ENCODE results near the gene SLC35F3. TPM values are rescaled to one million over a fixed set of nuclear protein-coding genes. Genes with fewer than 3 reads are reported as not detected.
A peak's percentile ranks its signal among the peaks of the same experiment; 100 is the strongest.

Gene SLC35F3
- total RNA-seq, 2 donors from 2014 or later = 14.4 to 14.8 TPM

DNA sequence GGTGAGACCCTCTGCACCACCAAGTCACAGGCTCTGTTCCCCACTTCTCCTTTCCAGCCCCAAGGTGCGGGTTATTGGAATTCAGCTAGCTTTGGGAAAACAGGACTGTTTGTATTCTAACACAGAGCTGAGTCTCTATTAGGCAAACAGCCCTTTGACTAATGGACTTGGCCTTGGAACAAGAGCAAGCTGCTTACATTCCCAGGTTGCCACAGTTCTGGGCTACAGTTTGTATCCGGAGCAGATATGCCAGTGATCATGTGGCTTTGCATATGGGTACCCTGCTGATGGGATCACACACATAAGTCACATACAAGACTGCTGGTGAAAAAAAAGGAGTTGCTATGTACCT lies 358.3 kb downstream of the SLC35F3 start:
- Mint-ChIP-seq H3K4me1 (peaks cover 42% of the 10 kb centered on the region), H3K9me3 (peaks cover 11% of the 10 kb centered on the region), H3K27me3 (ENCODE audit: insufficient read depth) (no peaks in the 10 kb centered on the region), H3K4me3 (no peak overlapping the region), H3K36me3 (ENCODE audit: low read depth) (peaks cover 13% of the 10 kb centered on the region), H3K27ac (peak overlapping the region; percentile 42)
- DNase-seq = no peak
- H3K9me3 ChIP-seq (ENCODE audit: control insufficient read depth, low read length) = peaks cover 12% of the 10 kb centered on the region
- H3K27me3 ChIP-seq (ENCODE audit: control insufficient read depth, insufficient read depth, low read length, poor library complexity, severe bottlenecking) = no peaks in the 10 kb centered on the region
- H3K27ac ChIP-seq (ENCODE audit: low read depth, low read length) = no peak overlapping the region
- WGBS, 2 experiments (ENCODE audit: insufficient coverage in 1 of 2, insufficient read length in 1 of 2) = 89 to 90% methylated on average over 2 of the region's 2 CpGs
- H3K4me3 ChIP-seq (ENCODE audit: low read length) = no peak overlapping the region
- H3K36me3 ChIP-seq (ENCODE audit: control insufficient read depth, insufficient read depth, low read length) = peaks cover 1% of the 10 kb centered on the region
- no peak overlapping the region for H3K9ac ChIP-seq (ENCODE audit: extremely low read depth, low read length, poor library complexity, severe bottlenecking)
- TF ChIP-seq, protein P1, sequence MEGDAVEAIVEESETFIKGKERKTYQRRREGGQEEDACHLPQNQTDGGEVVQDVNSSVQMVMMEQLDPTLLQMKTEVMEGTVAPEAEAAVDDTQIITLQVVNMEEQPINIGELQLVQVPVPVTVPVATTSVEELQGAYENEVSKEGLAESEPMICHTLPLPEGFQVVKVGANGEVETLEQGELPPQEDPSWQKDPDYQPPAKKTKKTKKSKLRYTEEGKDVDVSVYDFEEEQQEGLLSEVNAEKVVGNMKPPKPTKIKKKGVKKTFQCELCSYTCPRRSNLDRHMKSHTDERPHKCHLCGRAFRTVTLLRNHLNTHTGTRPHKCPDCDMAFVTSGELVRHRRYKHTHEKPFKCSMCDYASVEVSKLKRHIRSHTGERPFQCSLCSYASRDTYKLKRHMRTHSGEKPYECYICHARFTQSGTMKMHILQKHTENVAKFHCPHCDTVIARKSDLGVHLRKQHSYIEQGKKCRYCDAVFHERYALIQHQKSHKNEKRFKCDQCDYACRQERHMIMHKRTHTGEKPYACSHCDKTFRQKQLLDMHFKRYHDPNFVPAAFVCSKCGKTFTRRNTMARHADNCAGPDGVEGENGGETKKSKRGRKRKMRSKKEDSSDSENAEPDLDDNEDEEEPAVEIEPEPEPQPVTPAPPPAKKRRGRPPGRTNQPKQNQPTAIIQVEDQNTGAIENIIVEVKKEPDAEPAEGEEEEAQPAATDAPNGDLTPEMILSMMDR (conservative IDR thresholded peaks at IDR 0.05) = no peak
- H3K4me1 ChIP-seq (ENCODE audit: control insufficient read depth, insufficient read depth, low read length) = peaks cover 12% of the 10 kb centered on the region

DNA sequence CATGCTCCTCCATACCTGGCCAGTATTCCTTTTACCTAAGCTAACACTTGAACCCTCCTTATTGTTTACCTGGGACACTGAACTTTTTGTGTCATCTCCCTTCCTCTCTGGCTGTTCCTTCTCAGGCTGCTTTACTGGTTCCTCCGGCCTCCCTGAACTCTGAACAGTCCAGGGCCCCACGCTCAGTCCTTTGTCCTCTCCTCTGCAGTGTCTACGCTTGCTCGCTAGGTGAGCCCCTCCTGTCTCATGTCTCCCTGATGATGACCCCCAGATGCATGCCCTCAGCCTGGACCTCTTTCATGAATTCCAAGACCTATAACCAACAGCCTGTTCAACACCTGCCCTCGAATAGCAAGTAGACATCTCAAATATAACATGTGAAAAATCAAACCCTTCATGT lies 360.4 kb downstream of the SLC35F3 start:
- DNase-seq = no peak
- H3K27ac ChIP-seq (ENCODE audit: low read depth, low read length) = no peak overlapping the region
- peaks cover 4% of the 10 kb centered on the region for H3K36me3 ChIP-seq (ENCODE audit: control insufficient read depth, insufficient read depth, low read length)
- no peak overlapping the region for H3K9ac ChIP-seq (ENCODE audit: extremely low read depth, low read length, poor library complexity, severe bottlenecking)
- TF ChIP-seq, protein P1 (conservative IDR thresholded peaks at IDR 0.05) = no peak
- H3K27me3 ChIP-seq (ENCODE audit: control insufficient read depth, insufficient read depth, low read length, poor library complexity, severe bottlenecking) = no peaks in the 10 kb centered on the region
- Mint-ChIP-seq H3K36me3 (ENCODE audit: low read depth) (peaks cover 20% of the 10 kb centered on the region), H3K27ac (no peak overlapping the region), H3K4me1 (peaks cover 42% of the 10 kb centered on the region), H3K27me3 (ENCODE audit: insufficient read depth) (no peaks in the 10 kb centered on the region), H3K9me3 (peaks cover 13% of the 10 kb centered on the region), H3K4me3 (no peak overlapping the region)
- H3K9me3 ChIP-seq (ENCODE audit: control insufficient read depth, low read length) = peaks cover 6% of the 10 kb centered on the region
- no peak overlapping the region for H3K4me3 ChIP-seq (ENCODE audit: low read length)
- 91 to 96% methylated on average over 5 of the region's 5 CpGs for WGBS, 2 experiments (ENCODE audit: insufficient coverage in 1 of 2, insufficient read length in 1 of 2)
- H3K4me1 ChIP-seq (ENCODE audit: control insufficient read depth, insufficient read depth, low read length) = peaks cover 12% of the 10 kb centered on the region

DNA sequence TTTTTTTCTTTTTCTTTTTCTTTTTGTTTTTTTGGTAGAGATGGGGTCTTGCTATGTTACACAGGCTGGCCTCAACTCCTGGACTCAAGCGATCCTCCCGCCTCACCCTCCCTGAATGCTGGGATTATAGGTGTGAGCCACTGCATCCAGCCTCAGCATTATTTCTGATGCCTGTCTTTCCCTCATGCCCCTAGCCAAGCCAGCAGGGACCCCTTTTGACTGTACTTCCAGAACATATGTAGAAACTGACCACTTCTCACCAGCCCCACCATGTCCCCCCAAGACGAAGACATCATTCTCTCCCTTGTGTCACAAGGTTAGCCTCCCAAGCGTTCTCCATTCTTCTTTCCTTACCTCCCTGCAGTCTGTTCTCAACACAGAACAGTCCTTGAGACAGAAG lies 360.8 kb downstream of the SLC35F3 start:
- peaks cover 12% of the 10 kb centered on the region for H3K4me1 ChIP-seq (ENCODE audit: control insufficient read depth, insufficient read depth, low read length)
- no peak overlapping the region for H3K4me3 ChIP-seq (ENCODE audit: low read length)
- H3K27me3 ChIP-seq (ENCODE audit: control insufficient read depth, insufficient read depth, low read length, poor library complexity, severe bottlenecking) = no peaks in the 10 kb centered on the region
- TF ChIP-seq, protein P1 (conservative IDR thresholded peaks at IDR 0.05) = no peak
- Mint-ChIP-seq H3K9me3 (peaks cover 15% of the 10 kb centered on the region), H3K4me3 (no peak overlapping the region), H3K36me3 (ENCODE audit: low read depth) (peaks cover 24% of the 10 kb centered on the region), H3K4me1 (peaks cover 39% of the 10 kb centered on the region), H3K27me3 (ENCODE audit: insufficient read depth) (no peaks in the 10 kb centered on the region), H3K27ac (peak overlapping the region; percentile 37)
- 80 to 95% methylated on average over 2 to 4 of the region's 4 CpGs for WGBS, 2 experiments (ENCODE audit: insufficient coverage in 1 of 2, insufficient read length in 1 of 2)
- H3K9ac ChIP-seq (ENCODE audit: extremely low read depth, low read length, poor library complexity, severe bottlenecking) = no peak overlapping the region
- DNase-seq = no peak
- H3K27ac ChIP-seq (ENCODE audit: low read depth, low read length) = no peak overlapping the region
- H3K9me3 ChIP-seq (ENCODE audit: control insufficient read depth, low read length) = peaks cover 6% of the 10 kb centered on the region
- peaks cover 4% of the 10 kb centered on the region for H3K36me3 ChIP-seq (ENCODE audit: control insufficient read depth, insufficient read depth, low read length)
